HCEC 1CT (cell line): ENCODE data around the gene FGD4.

Experiments
- DNase-seq: peaks from one replicate; pipeline ENCODE4 v3.0.0-alpha.2; 2017

Gene FGD4

DNA sequence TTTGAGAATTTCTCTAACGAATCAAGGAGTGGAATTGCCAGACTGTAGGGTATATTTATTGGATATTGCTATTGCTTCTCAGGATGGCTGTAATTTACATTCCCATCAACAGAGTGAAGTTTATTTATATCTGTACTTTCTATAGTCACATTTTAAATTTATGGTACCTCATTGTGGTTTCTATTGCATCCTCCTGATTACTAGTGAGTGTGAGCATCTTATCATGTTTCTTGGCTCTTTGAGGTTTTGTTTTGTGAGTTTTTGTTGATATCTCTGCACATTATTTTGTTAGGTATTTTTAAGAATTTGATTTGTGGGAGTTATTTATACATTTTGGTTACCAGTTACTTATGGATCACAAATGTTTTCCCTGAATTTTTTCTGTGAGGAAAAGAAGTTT is 293.7 kb downstream of the FGD4 start:
- DNase-seq, result no peak
